ENCODE results near the gene ZNF385A.
"Not testable (repeated sequence)": the region's sequence is repeated elsewhere in the genome, so short reads cannot be mapped to it uniquely, and the experiment has no call there.

Gene ZNF385A

DNA sequence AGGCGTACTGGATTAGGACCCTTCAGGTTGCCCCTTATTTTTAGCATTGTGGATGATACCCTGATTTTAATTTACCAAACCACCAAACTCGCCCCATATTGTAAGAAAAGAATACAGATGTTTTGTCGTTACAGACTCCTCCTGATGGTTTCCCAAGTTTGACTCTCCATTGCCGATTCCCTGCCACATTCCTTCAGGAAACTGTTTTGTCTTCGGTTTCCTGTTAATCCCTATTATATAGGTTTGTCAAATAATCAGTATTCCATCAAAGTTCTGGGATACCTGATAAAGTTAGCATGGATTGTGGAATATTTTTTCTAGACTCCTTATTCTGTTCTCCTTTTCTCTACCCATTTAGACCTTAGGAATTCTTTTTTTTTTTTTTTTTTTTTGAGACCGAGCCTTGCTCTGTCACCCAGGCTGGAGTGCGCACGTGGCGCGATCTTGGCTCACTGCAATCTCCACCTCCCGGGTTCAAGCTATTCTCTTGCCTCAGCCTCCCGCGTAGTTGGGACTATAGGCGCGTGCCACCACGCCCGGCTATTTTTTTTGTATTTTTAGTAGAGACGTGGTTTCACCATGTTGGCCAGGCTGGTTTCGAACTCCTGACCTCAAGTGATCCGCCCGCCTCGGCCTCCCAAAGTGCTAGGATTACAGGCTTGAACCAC, 59.0 kb downstream of the ZNF385A start:
- not testable (repeated sequence) for DNase-seq (ENCODE audit: low spot score)

DNA sequence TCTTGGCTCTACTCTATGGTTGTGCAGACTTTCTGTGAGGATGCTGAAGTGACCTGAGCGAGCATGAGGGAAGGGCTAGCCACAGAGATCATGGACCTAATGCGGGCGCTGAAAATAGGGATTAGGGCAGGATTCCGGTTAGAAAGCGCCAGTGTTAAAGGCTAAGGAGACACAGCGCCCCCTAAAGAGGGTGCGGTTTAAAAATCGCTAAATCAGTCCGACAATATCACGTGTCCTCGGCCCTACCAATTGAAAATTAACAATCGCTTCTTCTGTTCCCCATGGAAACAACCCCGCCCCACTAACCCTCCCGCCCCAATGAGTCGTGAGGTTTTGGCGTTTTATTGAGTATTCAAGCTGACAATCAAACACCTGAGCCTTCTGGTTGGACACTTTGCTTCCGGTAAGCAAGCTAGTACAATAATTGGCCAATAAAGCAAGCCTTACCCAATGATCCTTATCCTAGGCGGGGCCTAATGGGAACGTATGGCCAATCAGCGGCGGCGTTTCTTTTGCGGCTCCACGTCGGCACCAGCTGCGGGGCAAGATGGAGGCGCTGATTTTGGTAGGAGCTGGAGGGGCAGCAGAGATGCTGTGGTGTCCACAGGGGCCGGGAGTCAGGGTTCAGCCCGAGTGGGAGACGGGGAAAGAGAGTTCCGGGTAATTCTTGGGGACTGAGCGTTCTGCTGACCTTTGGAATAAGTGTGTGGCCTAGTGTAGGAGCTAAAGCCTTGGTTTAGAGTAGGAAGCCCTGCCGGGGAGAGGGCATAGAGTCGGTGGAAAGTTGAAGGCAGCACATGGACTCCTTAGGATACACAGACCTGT, 59.7 kb downstream of the ZNF385A start, which contains the start of gene COPZ1:
Gene COPZ1, plus strand, starts transcription at position 515 of the 825 bp plus-strand sequence. Its CDS starts 33 bp downstream, at position 548.
- peak; percentile 99 for DNase-seq (ENCODE audit: low spot score)

DNA sequence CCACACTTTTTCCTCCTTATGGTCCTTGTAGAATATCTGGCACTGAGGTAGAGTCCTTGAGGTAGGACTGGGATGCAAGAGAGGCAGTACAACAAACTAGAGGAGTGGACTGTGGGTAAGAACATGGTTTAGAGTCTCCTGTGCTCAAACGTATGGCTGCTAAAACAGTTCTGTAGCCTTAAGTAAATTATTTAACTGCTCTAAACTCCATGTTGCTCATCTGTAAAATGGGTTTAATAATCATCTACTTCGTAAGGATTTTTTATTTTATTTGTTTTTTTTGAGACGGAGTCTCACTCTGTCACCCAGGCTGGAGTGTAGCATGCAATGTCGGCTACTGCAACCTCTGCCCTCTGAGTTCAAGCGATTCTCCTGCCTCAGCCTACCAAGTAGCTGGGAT, 63.2 kb downstream of the ZNF385A start:
- DNase-seq (ENCODE audit: low spot score), result no peak

Data from germinal center (tissue), 1 donor.